SH-SY5Y (cell line): Measurements from ENCODE around the gene UFSP1.

Experiments used
- GATA2 ChIP-seq: IDR thresholded peaks from 2 replicates; pipeline ENCODE4 v1.6.1; 2011; ENCODE audit warnings: mild to moderate bottlenecking, low read depth, low read length
- GATA3 ChIP-seq: IDR thresholded peaks from 2 replicates; pipeline ENCODE4 v1.6.1; 2011; ENCODE audit warnings: low read depth, mild to moderate bottlenecking, low read length, moderate library complexity

- TF ChIP-seq GATA2 (no peak), GATA3 (no peak)
These were observed 48.9 kb downstream of the UFSP1 start for GRCh38 chr7:100840470-100841100.
